Measurements from ENCODE around the gene PYGB.

PYGB gene

GRCh38 chr20:25216199-25216945, 31.5 kb upstream of the PYGB start:
- no peak for FAIRE-seq

DNA sequence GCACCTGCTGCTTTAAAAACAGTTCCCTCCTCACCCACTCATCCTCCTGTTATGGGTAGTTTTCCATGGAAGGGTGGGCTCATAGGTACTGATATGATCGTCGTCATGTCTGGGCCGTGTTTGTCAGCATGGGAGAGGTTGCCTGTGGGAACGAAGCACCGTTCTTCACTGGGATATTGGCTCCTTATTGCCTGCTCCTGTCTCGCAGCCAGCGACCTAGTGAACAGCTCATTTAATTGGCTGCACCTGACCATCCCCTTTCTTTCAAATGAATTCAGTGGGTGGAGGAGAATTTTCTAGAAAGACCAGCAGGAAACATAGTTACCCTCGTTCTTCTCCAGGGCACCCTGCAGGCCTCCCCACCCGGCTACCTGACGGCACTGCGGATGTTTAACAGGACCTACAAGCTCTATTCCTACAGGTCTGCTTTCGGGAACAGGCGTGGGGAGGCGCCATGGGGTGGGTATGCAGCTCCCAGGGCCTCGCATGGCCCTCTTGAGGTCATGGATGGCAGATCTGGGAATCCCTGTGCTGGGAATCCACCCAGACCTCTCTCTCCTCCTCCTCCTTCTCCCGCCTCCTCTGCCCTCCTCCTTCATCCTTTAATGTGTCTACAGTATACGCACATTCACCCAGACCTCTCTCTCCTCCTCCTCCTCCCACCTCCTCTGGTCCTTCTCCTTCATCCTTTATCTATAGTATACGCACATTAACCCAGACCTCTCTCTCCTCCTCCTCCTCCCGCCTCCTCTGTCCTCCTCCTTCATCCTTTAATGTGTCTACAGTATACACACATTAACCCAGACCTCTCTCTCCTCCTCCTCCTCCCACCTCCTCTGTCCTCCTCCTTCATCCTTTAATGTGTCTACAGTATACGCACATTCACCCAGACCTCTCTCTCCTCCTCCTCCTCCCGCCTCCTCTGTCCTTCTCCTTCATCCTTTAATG, 30.4 kb upstream of the PYGB start:
- no peak for FAIRE-seq

DNA sequence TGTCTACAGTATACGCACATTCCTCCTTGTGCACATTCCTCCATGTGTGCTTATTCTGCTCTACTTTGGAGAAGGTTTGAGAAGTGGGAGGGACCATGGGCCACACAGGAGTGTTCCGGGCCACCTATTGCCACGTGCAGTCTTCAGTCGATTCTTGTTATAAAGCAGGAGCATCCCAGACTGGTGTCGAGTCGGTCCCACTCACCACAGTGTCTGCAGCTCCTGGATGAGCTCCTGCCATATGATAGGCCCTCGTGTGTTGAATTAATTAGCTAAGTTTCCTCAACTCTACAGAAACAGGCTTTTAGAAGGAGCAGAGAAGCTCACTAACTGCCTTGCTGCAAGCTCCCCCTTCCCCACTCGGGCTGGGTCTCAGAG, 29.8 kb upstream of the PYGB start:
- no peak for FAIRE-seq

- FAIRE-seq, result no peak
Measured at GRCh38 chr20:25218492-25218891, 29.4 kb upstream of the PYGB start.

GRCh38 chr20:25219365-25219764, 28.5 kb upstream of the PYGB start:
- no peak for FAIRE-seq

- FAIRE-seq, result no peak
Measured at GRCh38 chr20:25220021-25220730, 27.7 kb upstream of the PYGB start.

- FAIRE-seq, result no peak
Measured at GRCh38 chr20:25220810-25221591, 26.9 kb upstream of the PYGB start.

DNA sequence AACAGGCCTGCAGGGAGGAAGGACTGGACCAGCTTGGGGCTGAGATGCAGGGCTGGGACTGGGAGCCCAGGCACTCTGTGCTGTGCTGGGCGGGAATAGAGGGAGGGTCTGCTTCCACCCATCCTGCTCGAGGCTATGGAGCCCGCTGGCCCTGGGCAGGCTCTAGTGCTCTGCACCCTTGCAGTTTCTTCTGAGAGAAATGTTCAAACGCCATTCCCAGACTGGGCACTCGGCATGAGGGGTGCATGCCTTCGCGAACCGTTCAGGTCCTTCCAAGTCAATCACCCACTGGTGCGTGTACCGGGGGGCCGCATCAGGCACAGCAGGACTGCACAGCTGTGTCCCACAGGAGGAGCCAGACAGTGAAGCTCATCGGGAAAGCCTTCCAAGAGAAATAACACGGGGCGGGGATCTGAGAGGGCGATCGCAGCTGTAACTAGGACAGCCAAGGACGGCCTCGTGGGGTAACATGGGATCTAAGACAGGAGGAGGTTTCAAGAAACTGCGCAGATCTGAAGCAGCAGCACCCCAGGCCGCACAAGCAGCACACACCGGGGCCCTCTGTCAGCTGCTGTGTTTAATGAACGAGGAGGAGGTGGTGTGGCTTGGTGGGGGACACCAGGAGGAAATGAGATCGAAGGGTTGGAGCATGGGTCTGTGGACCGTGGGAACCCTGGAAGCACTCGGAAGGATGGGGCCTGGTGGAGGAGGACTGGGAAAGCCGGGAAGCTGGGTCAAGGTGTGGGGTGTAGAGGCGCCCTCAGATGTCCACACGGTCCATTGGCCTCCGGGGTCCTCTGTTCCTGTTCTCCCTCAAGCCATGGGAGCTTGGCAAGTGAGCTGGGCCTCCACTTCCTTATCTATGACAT, 26.1 kb upstream of the PYGB start:
- FAIRE-seq, result no peak

DNA sequence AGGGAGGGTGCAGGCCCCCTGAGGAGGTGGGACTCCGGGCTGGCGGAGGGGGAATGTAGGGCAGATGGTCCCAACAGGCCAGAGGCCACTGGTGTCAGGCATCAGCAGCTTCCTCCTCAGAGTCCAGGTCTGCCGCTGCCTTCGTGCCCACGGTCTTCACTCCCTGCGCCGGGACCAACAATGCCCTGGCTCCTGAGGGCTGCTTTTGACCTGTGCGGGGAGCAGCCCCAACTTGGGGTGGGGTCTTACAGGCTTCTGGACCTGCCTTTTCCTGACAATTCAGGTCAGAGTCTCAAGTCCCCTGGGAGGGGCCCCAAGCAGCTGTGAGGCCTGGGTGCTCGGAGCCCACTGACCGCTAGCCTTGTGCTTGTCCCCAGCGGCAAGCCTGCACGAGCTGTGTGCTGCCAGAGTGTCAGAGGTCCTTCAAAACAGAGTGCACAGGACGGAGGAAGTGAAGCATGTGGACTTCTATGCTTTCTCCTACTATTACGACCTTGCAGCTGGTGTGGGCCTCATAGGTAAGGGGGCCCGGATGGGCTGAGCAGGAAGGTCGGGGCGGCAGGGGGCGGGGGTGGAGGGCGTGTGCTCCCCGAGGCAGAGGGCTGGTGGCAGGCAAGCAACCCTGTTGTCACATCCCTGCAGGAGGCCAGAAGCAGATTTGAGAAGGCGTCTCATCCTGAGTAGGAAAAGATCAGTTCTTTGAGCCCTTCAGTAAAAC, 25.3 kb upstream of the PYGB start:
- no peak for FAIRE-seq

GRCh38 chr20:25223179-25223661, 24.7 kb upstream of the PYGB start:
- FAIRE-seq, result no peak

DNA sequence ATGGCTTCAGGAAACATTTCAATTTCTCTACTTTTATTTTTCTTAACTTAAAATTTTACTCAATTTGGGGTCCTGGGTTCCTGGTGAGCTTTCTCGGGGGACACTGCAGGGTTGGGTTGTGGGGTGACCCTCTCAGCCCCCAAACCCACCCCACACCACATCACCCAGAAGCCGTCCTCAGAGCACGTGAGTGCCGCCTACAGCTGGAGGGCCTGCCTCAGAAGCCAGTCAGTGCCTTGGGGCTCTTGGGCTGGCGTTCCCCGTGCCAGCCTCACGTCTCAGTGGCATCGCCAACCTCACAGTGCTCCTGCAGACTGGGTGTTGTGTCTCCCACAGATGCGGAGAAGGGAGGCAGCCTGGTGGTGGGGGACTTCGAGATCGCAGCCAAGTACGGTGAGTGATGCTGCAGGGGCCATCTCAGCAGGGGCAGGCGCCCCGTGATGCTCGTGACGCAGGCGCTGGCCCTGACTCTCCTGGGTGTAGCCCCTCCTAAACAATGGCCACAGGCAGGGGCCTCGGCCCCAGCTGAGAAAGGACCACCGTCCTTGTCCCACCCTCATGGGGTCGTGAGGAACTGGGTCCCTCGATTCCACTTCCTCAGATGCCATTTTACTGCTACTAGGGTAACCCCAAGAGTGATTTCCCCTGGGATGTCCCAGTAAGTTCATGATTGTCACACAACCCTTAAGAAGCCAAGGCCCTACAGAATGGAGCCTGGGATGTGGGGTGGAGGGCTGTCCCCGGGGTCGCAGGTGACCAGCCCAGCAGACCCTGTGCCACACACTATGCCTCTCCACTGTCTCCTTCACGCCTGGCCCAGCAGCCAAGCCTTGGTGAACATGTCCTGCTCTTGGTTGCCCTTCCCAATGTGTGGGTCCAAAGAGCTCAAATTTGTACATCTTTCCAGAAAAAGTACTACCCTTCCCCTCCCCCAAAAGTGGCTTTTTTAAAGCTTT, 23.8 kb upstream of the PYGB start:
- FAIRE-seq, result no peak

- no peak for FAIRE-seq
Measured at GRCh38 chr20:25224941-25225340, 22.9 kb upstream of the PYGB start.

GRCh38 chr20:25225642-25226432, 22.0 kb upstream of the PYGB start:
- FAIRE-seq, result no peak

DNA sequence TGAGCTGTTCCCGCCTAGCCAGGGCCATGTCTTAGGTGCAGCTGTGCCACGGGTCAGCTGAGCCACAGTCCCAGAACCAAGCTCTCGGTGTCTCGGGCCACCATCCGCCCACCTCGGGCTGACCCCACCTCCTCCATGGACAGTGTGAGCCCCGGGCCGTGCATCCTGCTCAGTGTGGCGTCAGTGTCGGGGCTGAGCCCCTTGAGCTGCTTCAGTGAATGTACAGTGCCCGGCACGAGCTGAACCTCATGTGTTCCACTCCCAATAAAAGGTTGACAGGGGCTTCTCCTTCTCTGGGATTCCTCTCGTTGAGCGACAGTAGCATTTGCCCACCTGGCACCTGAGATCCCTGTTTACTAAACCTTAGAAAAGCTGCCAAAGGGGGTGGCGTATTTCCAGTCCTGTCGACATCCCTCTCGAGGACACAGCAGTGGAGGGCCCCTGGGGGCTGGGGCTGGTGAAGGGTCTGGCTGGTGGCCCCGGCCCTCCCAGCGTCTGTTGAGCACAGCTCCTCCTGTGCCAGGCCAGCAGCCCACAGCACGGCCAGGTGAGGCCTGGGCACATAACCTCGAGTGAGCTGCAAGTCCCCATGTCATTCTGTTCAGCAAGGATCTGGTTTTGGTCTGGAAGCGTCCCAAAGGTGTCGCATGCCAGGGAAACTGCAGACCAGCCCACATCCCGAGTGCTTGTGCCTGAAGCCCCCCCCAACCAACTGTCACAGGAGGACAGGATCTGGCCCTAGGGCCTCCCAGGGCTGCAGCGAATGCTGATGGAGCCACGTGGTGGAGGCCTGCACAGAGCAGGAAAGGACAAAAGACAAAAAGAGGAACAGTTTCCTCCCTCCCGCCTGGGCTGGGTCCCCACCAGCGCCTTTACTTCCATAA, 21.2 kb upstream of the PYGB start:
- no peak for FAIRE-seq

DNA sequence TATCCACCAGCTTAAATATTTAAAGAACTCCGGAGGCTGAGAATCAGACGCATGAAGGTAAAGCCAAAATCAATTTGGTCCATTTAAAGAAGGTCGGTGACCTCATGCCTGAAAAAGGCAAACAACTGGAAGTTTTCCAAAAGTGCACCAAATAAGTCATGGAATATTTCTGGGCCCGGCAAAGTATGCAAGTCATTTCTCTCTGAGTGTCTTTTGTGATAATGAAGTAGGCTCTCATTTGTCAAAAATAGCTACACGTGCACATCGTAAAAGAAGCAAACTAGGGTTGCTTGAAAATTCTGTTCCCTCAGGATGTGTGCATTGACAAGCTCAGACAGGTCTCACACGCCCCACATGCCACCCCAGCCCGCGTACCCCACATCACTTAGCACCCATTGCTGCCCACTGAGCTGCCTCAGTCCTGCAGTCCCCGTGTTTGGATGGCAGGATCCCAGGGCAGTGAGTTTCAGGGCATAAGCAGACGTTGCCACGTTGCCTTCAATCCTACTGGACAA, 20.5 kb upstream of the PYGB start:
- FAIRE-seq, result no peak

GRCh38 chr20:25229486-25230165, 18.3 kb upstream of the PYGB start:
- FAIRE-seq, result no peak

All from islet of Langerhans (tissue), 1 donor.